ENCODE data around the gene MRTFB. TPM values are rescaled to one million over a fixed set of nuclear protein-coding genes. Genes with fewer than 3 reads are reported as not detected.
A peak's percentile ranks its signal among the peaks of the same experiment; 100 is the strongest.

The MRTFB gene
- total and polyA plus RNA-seq, 12 donors = 5.5 to 77.7 (median 44.3) TPM

GRCh38 chr16:14109077-14109775, 38.1 kb downstream of the MRTFB start:
- WGBS, 4 donors = 66 to 76% (median 70%) methylated on average over 7 of the region's 7 CpGs
- intact Hi-C loops (cut with DNase I) = no loop called here
- no peak for DNase-seq
- Histone ChIP-seq H3K4me3 (no peak overlapping the region), H3K9me3 (replicated peaks in 1 of 3) (no peaks in the 10 kb centered on the region), H3K27ac (no peak overlapping the region), H3K36me3 (replicated peaks in 1 of 2) (no peaks in the 10 kb centered on the region), H3K4me1 (replicated peaks in 1 of 2) (peaks cover 18 to 50% of the 10 kb centered on the region in 2 donors), H3K27me3 (no peaks in the 10 kb centered on the region)
- TF ChIP-seq POLR2A (IDR thresholded peaks at IDR 0.05) (no peak), CTCF (IDR thresholded peaks at IDR 0.05) (no peak)

GRCh38 chr16:14109782-14110727, 38.9 kb downstream of the MRTFB start:
- WGBS, 4 donors = 76 to 89% (median 84%) methylated on average over 3 of the region's 3 CpGs
- intact Hi-C loops (cut with DNase I) = no loop called here
- Histone ChIP-seq H3K9me3 (replicated peaks in 1 of 3) (no peaks in the 10 kb centered on the region), H3K27me3 (no peaks in the 10 kb centered on the region), H3K27ac (no peak overlapping the region), H3K4me1 (replicated peaks in 1 of 2) (peaks cover 18 to 55% of the 10 kb centered on the region in 2 donors), H3K36me3 (replicated peaks in 1 of 2) (no peaks in the 10 kb centered on the region), H3K4me3 (no peak overlapping the region)
- TF ChIP-seq CTCF (IDR thresholded peaks at IDR 0.05) (no peak), POLR2A (IDR thresholded peaks at IDR 0.05) (no peak)
- peak in 6 of 7 donors; percentile 35 to 60 (median 48) for DNase-seq

DNA sequence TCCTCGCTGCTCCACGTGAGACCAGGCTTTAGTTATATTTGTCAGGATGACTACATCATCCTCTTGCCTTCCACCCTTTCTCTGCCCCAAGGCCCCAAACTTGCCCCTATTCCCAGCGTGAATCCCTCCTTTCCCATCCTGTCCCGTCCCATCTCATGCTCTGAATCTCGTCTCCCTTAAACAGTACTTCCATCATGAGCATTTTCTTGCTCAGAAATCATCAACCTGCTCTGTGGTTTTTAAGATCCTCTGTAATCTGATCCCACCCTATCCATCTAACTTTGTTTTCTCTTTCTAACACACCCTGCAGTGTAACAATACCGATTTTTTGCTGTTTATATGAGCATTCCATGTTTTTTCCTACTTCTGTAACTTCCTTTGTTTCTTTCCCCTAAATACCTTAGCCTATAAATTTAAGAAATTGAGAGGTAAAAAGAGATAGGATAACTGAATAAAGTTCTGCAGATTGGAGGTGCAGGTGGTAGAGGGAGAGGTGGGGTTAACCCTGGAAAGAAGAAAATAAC, 39.7 kb downstream of the MRTFB start:
- Histone ChIP-seq H3K36me3 (replicated peaks in 1 of 2) (no peaks in the 10 kb centered on the region), H3K27me3 (no peaks in the 10 kb centered on the region), H3K27ac (no peak overlapping the region), H3K4me1 (replicated peaks in 1 of 2) (peaks cover 18 to 55% of the 10 kb centered on the region in 2 donors), H3K4me3 (no peak overlapping the region), H3K9me3 (replicated peaks in 1 of 3) (no peaks in the 10 kb centered on the region)
- DNase-seq = no peak
- TF ChIP-seq CTCF (IDR thresholded peaks at IDR 0.05) (no peak), POLR2A (IDR thresholded peaks at IDR 0.05) (no peak)
- WGBS, 4 donors = 84 to 91% (median 87%) methylated on average over 6 of the region's 6 CpGs
- intact Hi-C loops (cut with DNase I) = no loop called here
